Glomerular visceral epithelial cell (primary cell): Measurements from ENCODE around the gene ZSWIM4.
"Not testable (repeated sequence)": the region's sequence is repeated elsewhere in the genome, so short reads cannot be mapped to it uniquely, and the experiment has no call there.

Experiments
- DNase-seq: peaks from one replicate; pipeline ENCODE4 v3.0.0-alpha.2; 2016; ENCODE audit errors: extremely low spot score

ZSWIM4 gene

GRCh38 chr19:13778398-13778797 lies 16.8 kb upstream of the ZSWIM4 start:
- DNase-seq = no peak

GRCh38 chr19:13778847-13779246 lies 16.4 kb upstream of the ZSWIM4 start:
- DNase-seq = no peak

GRCh38 chr19:13779794-13780193 lies 15.4 kb upstream of the ZSWIM4 start:
- not testable (repeated sequence) for DNase-seq

GRCh38 chr19:13781547-13781946 lies 13.7 kb upstream of the ZSWIM4 start:
- peak; percentile 66 for DNase-seq

- no peak for DNase-seq
Observed at GRCh38 chr19:13782537-13782936, 12.7 kb upstream of the ZSWIM4 start.

GRCh38 chr19:13783565-13784500 lies 11.4 kb upstream of the ZSWIM4 start:
- no peak for DNase-seq

- peak; percentile 65 for DNase-seq
Observed at GRCh38 chr19:13784731-13785452, 10.4 kb upstream of the ZSWIM4 start.

GRCh38 chr19:13788991-13789390 lies 6.3 kb upstream of the ZSWIM4 start:
- DNase-seq = peak; percentile 40

GRCh38 chr19:13790354-13790753 lies 4.9 kb upstream of the ZSWIM4 start:
- peak; percentile 62 for DNase-seq

- DNase-seq = not testable (repeated sequence)
Observed at GRCh38 chr19:13793317-13793716, 1.9 kb upstream of the ZSWIM4 start.

GRCh38 chr19:13794398-13794756 lies 866 bp upstream of the ZSWIM4 start:
- DNase-seq = peak; percentile 94

GRCh38 chr19:13795595-13796300 lies 505 bp downstream of the ZSWIM4 start:
- peak; percentile 61 for DNase-seq

- peak; percentile 95 for DNase-seq
Observed at GRCh38 chr19:13796301-13797057, 1.2 kb downstream of the ZSWIM4 start.

GRCh38 chr19:13797058-13797440 lies 1.8 kb downstream of the ZSWIM4 start:
- no peak for DNase-seq

GRCh38 chr19:13797870-13798269 lies 2.6 kb downstream of the ZSWIM4 start:
- peak; percentile 73 for DNase-seq

GRCh38 chr19:13799669-13800068 lies 4.4 kb downstream of the ZSWIM4 start:
- DNase-seq = no peak

GRCh38 chr19:13803038-13803437 lies 7.8 kb downstream of the ZSWIM4 start:
- DNase-seq = no peak

- DNase-seq = no peak
Observed at GRCh38 chr19:13804830-13805683, 9.8 kb downstream of the ZSWIM4 start.

GRCh38 chr19:13806728-13807127 lies 11.5 kb downstream of the ZSWIM4 start:
- no peak for DNase-seq

GRCh38 chr19:13807421-13808021 lies 12.3 kb downstream of the ZSWIM4 start:
- DNase-seq = no peak
